HG03039 (cell line): ENCODE results near the gene ERN1.

Source experiments
- ATAC-seq: cut with Tn5 transposase; IDR thresholded peaks from one replicate; pipeline ENCODE4 v1.9.1; 2021; ENCODE audit warnings: mild to moderate bottlenecking, moderate library complexity; ENCODE audit not compliant: unreplicated experiment

Gene ERN1

GRCh38 chr17:64115822-64116534 is 14.0 kb downstream of the ERN1 start:
- no peak for ATAC-seq

- no peak for ATAC-seq
Observed at GRCh38 chr17:64115043-64115698, 14.8 kb downstream of the ERN1 start.

- ATAC-seq, result no peak
Observed at GRCh38 chr17:64113006-64113405, 16.9 kb downstream of the ERN1 start.

- ATAC-seq, result no peak
Observed at GRCh38 chr17:64111831-64112230, 18.1 kb downstream of the ERN1 start.

GRCh38 chr17:64110379-64111152 is 19.4 kb downstream of the ERN1 start:
- ATAC-seq, result no peak

GRCh38 chr17:64109400-64109799 is 20.5 kb downstream of the ERN1 start:
- ATAC-seq, result no peak

GRCh38 chr17:64107500-64108236 is 22.3 kb downstream of the ERN1 start:
- ATAC-seq, result no peak

- ATAC-seq, result no peak
Observed at GRCh38 chr17:64106918-64107317, 23.0 kb downstream of the ERN1 start.

GRCh38 chr17:64103391-64104364 is 26.3 kb downstream of the ERN1 start:
- ATAC-seq, result no peak

GRCh38 chr17:64102627-64103390 is 27.1 kb downstream of the ERN1 start:
- no peak for ATAC-seq

GRCh38 chr17:64099543-64099942 is 30.4 kb downstream of the ERN1 start:
- no peak for ATAC-seq

- ATAC-seq, result no peak
Observed at GRCh38 chr17:64097196-64097936, 32.6 kb downstream of the ERN1 start.

- ATAC-seq, result no peak
Observed at GRCh38 chr17:64096037-64096436, 33.9 kb downstream of the ERN1 start.

- no peak for ATAC-seq
Observed at GRCh38 chr17:64095144-64095882, 34.6 kb downstream of the ERN1 start.

- no peak for ATAC-seq
Observed at GRCh38 chr17:64094412-64094811, 35.5 kb downstream of the ERN1 start.

- no peak for ATAC-seq
Observed at GRCh38 chr17:64092952-64093451, 36.9 kb downstream of the ERN1 start.

GRCh38 chr17:64092113-64092512 is 37.8 kb downstream of the ERN1 start:
- no peak for ATAC-seq

GRCh38 chr17:64091571-64091970 is 38.4 kb downstream of the ERN1 start:
- no peak for ATAC-seq
